Breast epithelium (tissue), 4 donors: ENCODE results near the gene VWA5A. TPM values are rescaled to one million over a fixed set of nuclear protein-coding genes. Genes with fewer than 3 reads are reported as not detected.

Experiments
- DNase-seq, 2 donors: peaks; one replicate each; pipeline ENCODE4 v3.0.0-alpha.2; 2019; ENCODE audit warnings: low spot score in 2 of 2
- H3K27ac ChIP-seq, 2 donors: fragments of 200-600 bp; sonication (generic) in 1 of 2; one replicate each; pipeline ENCODE4 v1.5.1; 2016 to 2019; ENCODE audit warnings: mild to moderate bottlenecking in 1 of 2
- H3K27me3 ChIP-seq, 2 donors: fragments of 200-600 bp; sonication (generic) in 1 of 2; one replicate each; pipeline versions ENCODE4 v1.5.1 to v1.6.0; 2017 to 2019; ENCODE audit warnings: control low read depth in 1 of 2, mild to moderate bottlenecking in 1 of 2
- H3K36me3 ChIP-seq: fragments of 200-600 bp; one replicate; pipeline ENCODE4 v1.5.1; 2019
- H3K4me1 ChIP-seq, 2 donors: fragments of 200-600 bp; sonication (generic); one replicate each; pipeline ENCODE4 v1.5.1; 2016 to 2019; ENCODE audit warnings: control low read depth in 1 of 2
- H3K4me3 ChIP-seq, 3 donors: fragments of 200-600 bp; sonication (generic); 1 replicate in 2 of 3; 2 replicates in 1 of 3; pipeline ENCODE4 v1.5.1; 2016 to 2019; ENCODE audit warnings: mild to moderate bottlenecking in 3 of 3, moderate library complexity in 2 of 3
- H3K9me3 ChIP-seq, 2 donors: fragments of 200-600 bp; sonication (generic) in 1 of 2; one replicate each; pipeline ENCODE4 v1.5.1; 2016 to 2019; ENCODE audit warnings: control low read depth in 1 of 2
- POLR2A ChIP-seq: fragments of 450-650 bp; IDR thresholded peaks from one replicate; pipeline ENCODE4 v1.6.1; 2016; ENCODE audit warnings: antibody characterized with exemption, mild to moderate bottlenecking, moderate library complexity
- POLR2AphosphoS5 ChIP-seq, 3 donors: sonication (generic); formaldehyde crosslinking; IDR thresholded peaks; one replicate each; pipeline ENCODE4 v1.6.1; 2017; ENCODE audit warnings: antibody characterized with exemption in 3 of 3
- intact Hi-C: fragments of 100-400 bp; cut with DNase I; formaldehyde crosslinking; loops from one replicate; pipeline ENCODE4 v1.15.1; 2023; ENCODE audit warnings: low total_unique reads
- total RNA-seq, 3 donors: library from RNA; depleted of rRNA; stranded (reverse); fragments of >200 nt; gene quantifications; one replicate each; pipeline ENCODE4 v1.1.0, GENCODE V29; 2016
- TF ChIP-seq, protein P1 (sequence below), 3 donors: fragments of 450-650 bp; IDR thresholded peaks; one replicate each; pipeline ENCODE4 v1.5.1; 2016 to 2017; ENCODE audit warnings: antibody characterized with exemption in 3 of 3, mild to moderate bottlenecking in 3 of 3, moderate library complexity in 3 of 3

VWA5A gene
- total RNA-seq, result 10 to 100 TPM; 28.0 to 64.5 (median 37.4) TPM

DNA sequence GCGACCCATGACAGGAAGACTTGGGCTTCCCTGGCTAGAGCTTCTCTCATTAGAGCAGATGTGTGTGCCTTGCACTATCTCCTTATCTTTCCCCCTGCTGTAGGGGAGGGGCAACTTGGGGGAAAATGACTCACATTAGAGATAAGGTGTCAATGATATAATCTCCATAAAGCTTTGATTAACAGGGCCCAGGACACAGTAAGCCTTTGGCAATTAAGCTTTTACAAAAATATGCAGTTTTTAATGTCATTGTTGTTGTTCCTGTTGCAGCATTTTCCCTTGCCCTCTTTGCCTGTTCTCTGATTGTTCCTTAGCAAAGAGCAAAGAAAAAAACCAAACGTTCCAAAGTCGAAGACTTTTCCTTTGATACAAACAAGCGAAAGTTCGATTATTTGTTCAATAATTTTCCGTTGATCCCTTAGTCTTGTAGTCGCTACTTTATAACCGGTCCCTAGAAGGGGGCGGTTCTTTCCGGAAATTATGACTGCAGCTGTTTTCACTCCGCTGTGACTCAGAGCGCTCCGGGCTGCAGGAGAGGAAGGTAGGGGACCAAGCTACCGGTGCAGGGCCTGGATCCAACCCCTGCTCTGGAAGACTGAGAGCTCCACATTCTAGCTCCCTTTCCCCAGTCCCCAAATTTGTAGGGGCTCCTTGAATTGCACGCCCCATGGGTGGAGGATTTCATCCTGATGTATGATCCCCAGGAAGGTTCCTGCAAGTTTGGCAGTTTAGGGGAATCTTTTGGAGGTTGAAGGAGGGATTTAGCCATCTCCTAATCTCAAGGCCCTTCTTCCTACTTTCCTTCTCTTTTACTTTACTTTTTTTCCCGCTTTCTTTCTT lies at the start of gene VWA5A:
Gene VWA5A (plus strand): TSS at position 509 of the 840 bp plus-strand sequence. CDS start 2,062 bp downstream, outside the sequence.
- intact Hi-C loops, result no loop called here
- DNase-seq, result peak; percentile 77 to 78

GRCh38 chr11:124068601-124069110 lies 46.6 kb upstream of the VWA5A start:
- H3K4me1 ChIP-seq, result no peaks in the 10 kb centered on the region
- no peaks in the 10 kb centered on the region for H3K9me3 ChIP-seq
- no peak for TF ChIP-seq POLR2AphosphoS5 (IDR thresholded peaks at IDR 0.05)
- no peak for TF ChIP-seq POLR2A
- TF ChIP-seq, protein P1, sequence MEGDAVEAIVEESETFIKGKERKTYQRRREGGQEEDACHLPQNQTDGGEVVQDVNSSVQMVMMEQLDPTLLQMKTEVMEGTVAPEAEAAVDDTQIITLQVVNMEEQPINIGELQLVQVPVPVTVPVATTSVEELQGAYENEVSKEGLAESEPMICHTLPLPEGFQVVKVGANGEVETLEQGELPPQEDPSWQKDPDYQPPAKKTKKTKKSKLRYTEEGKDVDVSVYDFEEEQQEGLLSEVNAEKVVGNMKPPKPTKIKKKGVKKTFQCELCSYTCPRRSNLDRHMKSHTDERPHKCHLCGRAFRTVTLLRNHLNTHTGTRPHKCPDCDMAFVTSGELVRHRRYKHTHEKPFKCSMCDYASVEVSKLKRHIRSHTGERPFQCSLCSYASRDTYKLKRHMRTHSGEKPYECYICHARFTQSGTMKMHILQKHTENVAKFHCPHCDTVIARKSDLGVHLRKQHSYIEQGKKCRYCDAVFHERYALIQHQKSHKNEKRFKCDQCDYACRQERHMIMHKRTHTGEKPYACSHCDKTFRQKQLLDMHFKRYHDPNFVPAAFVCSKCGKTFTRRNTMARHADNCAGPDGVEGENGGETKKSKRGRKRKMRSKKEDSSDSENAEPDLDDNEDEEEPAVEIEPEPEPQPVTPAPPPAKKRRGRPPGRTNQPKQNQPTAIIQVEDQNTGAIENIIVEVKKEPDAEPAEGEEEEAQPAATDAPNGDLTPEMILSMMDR (IDR thresholded peaks at IDR 0.05), result no peak
- no peak overlapping the region for H3K27ac ChIP-seq
- H3K4me3 ChIP-seq, result no peak overlapping the region
- peaks cover 0 to 21% of the 10 kb centered on the region in 2 donors for H3K27me3 ChIP-seq
- no peak for DNase-seq
- intact Hi-C loops, result no loop called here
- H3K36me3 ChIP-seq, result no peaks in the 10 kb centered on the region

More for the DNA sequence above, at the start of gene VWA5A:
- Histone ChIP-seq H3K27me3 (no peaks in the 10 kb centered on the region), H3K4me1 (peaks cover 0 to 7% of the 10 kb centered on the region in 2 donors), H3K4me3 (peak within 1 kb of the TSS; percentile 55 to 75 (median 62)), H3K9me3 (no peaks in the 10 kb centered on the region), H3K27ac (peak within 1 kb of the TSS; percentile 75 to 86), H3K36me3 (no peaks in the 10 kb centered on the region)
- TF ChIP-seq POLR2A (peak; percentile 74), POLR2AphosphoS5 (IDR thresholded peaks at IDR 0.05) (peak in 2 of 3 donors; percentile 60 to 90)
- TF ChIP-seq, protein P1 (IDR thresholded peaks at IDR 0.05), result no peak

DNA sequence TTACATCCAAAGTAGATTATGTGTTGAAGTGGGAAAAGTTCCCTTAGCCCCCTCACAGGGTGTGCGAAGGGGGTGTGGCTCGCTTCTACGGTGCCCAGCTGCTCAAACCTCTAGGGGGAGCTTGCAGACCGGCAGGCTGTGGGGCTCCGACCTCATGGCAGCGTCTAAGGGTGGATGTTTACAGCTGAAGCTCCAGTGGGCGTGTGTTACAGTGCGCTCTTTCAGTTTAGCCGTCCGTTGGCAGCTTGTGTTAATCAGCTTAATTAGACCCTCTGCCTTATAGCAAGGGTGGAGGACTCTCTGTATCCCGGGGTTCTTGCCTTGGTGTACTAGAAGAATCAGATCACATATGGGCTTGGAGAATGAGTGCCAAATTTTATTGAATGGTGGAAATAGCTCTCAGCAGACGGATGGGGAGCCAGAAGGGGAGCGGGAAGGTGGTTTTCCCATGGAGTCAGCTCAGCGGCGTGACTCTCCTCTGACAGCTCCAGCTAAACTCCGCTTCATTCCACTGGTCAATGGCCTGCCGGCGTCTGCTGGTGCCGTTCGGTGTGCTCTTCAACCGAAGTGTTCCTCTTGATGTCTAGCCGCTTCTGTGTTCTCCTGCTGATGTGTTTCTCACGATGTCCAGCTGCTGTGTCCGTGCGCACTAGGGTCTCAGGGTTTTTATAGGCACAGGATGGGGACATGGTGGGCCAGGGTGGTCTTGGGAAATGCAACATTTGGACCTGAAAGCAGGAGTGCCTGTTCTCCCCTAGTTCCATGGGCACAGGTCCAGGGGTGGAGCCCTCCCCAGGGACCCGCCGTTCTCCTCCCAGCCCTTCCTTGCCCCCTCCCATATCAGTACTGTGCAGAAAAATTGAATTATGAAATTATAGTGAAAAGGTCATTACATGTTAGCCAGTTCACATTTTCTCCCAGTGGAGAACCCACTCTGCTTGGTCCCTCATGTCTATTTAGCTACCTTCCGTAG lies 45.5 kb upstream of the VWA5A start:
- H3K9me3 ChIP-seq, result no peaks in the 10 kb centered on the region
- no peaks in the 10 kb centered on the region for H3K36me3 ChIP-seq
- peak overlapping the region in 2 of 3 donors; percentile 12 to 43 for H3K4me3 ChIP-seq
- DNase-seq, result no peak
- H3K27ac ChIP-seq, result no peak overlapping the region
- H3K27me3 ChIP-seq, result peaks cover 0 to 21% of the 10 kb centered on the region in 2 donors
- H3K4me1 ChIP-seq, result no peaks in the 10 kb centered on the region
- intact Hi-C loops, result no loop called here
- no peak for TF ChIP-seq POLR2AphosphoS5 (IDR thresholded peaks at IDR 0.05)
- TF ChIP-seq, protein P1 (IDR thresholded peaks at IDR 0.05), result peak in 1 of 3 donors; percentile 21

GRCh38 chr11:124070915-124071622 lies 44.2 kb upstream of the VWA5A start:
- peak; percentile 48 to 65 for DNase-seq
- Histone ChIP-seq H3K4me1 (no peaks in the 10 kb centered on the region), H3K27me3 (peaks cover 0 to 29% of the 10 kb centered on the region in 2 donors)

More at GRCh38 chr11:124070915-124071622, 44.2 kb upstream of the VWA5A start:
- Histone ChIP-seq H3K36me3 (no peaks in the 10 kb centered on the region), H3K27ac (no peak overlapping the region), H3K9me3 (no peaks in the 10 kb centered on the region), H3K4me3 (no peak overlapping the region)
- TF ChIP-seq, protein P1 (IDR thresholded peaks at IDR 0.05), result peak in 2 of 3 donors; percentile 57 to 65
- TF ChIP-seq POLR2A, result no peak
- intact Hi-C loops, result no loop called here
